Measurements from ENCODE around the gene PCCB.

GRCh38 chr3:136263251-136263650 is 13.1 kb downstream of the PCCB start:
- TF ChIP-seq CSDC2 (CRISPR knock-in tag; IDR thresholded peaks at IDR 0.05) (no peak), ESRRG (CRISPR knock-in tag; IDR thresholded peaks at IDR 0.05) (no peak), GLIS3 (CRISPR knock-in tag; IDR thresholded peaks at IDR 0.05) (no peak), ARNTL (CRISPR knock-in tag; IDR thresholded peaks at IDR 0.05; ENCODE audit: borderline replicate concordance, low read depth) (no peak), BACH2 (CRISPR knock-in tag; IDR thresholded peaks at IDR 0.05; ENCODE audit: borderline replicate concordance) (no peak), ZFP3 (CRISPR knock-in tag; IDR thresholded peaks at IDR 0.05) (no peak), ISL1 (CRISPR knock-in tag; IDR thresholded peaks at IDR 0.05) (no peak), TCF4 (CRISPR knock-in tag; IDR thresholded peaks at IDR 0.05; ENCODE audit: borderline replicate concordance) (no peak), SNAI2 (CRISPR knock-in tag; IDR thresholded peaks at IDR 0.05) (no peak)
